Prostate gland (tissue), 2 donors: ENCODE measurements around the gene ULBP1.

ENCODE experiments used
- POLR2AphosphoS5 ChIP-seq: sonication (generic); formaldehyde crosslinking; IDR thresholded peaks from one replicate; pipeline ENCODE4 v1.6.1; 2017; ENCODE audit warnings: antibody characterized with exemption
- TF ChIP-seq, protein P1 (sequence below), 4 experiments: fragments of 200-600 bp in 2 of 4; fragments of 450-650 bp in 2 of 4; sonication (generic) in 2 of 4; IDR thresholded peaks; 1 replicate in 3 of 4; 2 replicates in 1 of 4; pipeline ENCODE4 v1.5.1; 2016 to 2019; ENCODE audit warnings: antibody characterized with exemption in 4 of 4, mild to moderate bottlenecking in 2 of 4, moderate library complexity in 2 of 4

DNA sequence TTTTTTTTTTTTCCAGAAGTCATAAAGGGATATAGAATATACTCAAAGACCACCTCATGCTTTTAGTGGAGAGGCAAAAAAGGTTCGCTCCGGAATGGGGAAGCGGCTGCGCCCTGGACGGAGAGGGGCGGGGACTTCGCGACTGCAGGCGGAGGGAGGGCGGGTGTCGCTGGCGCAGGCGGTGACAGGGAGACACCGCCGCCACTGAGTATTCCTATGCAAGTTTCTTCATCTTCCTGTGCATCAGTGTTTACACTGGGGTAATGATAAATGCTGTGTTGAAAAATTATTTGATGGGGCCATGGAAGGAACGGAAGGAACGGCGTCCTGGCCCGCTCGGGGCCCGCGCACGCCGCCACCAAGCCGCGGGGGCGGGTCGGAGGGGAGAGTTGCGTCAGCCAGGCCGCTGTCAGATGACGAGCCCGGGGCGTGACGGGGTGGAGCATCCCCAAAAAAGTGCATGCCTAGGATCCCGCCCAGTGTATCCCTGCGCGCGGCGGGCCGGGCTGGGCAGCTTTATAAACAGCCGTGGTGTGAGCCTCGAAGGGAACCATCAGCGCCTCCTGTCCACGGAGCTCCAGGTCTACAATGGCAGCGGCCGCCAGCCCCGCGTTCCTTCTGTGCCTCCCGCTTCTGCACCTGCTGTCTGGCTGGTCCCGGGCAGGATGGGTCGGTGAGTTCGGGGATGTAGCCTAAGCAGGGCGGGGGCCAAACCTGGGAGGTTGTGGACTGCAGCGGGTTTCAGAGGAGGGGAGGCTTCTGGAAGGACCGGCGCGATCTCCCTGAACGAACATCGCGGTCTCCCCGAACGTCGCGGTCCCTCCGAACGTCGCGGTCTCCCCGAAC is at the start of gene ULBP1:
- TF ChIP-seq, protein P1, sequence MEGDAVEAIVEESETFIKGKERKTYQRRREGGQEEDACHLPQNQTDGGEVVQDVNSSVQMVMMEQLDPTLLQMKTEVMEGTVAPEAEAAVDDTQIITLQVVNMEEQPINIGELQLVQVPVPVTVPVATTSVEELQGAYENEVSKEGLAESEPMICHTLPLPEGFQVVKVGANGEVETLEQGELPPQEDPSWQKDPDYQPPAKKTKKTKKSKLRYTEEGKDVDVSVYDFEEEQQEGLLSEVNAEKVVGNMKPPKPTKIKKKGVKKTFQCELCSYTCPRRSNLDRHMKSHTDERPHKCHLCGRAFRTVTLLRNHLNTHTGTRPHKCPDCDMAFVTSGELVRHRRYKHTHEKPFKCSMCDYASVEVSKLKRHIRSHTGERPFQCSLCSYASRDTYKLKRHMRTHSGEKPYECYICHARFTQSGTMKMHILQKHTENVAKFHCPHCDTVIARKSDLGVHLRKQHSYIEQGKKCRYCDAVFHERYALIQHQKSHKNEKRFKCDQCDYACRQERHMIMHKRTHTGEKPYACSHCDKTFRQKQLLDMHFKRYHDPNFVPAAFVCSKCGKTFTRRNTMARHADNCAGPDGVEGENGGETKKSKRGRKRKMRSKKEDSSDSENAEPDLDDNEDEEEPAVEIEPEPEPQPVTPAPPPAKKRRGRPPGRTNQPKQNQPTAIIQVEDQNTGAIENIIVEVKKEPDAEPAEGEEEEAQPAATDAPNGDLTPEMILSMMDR (IDR thresholded peaks at IDR 0.05): no peak
- TF ChIP-seq POLR2AphosphoS5: peak; percentile 79
